ENCODE measurements around the gene TKTL2.
"Not testable (repeated sequence)": the region's sequence is repeated elsewhere in the genome, so short reads cannot be mapped to it uniquely, and the experiment has no call there.

The TKTL2 gene

GRCh38 chr4:163447023-163447422 is 26.5 kb downstream of the TKTL2 start:
- DNase-seq = not testable (repeated sequence)

DNA sequence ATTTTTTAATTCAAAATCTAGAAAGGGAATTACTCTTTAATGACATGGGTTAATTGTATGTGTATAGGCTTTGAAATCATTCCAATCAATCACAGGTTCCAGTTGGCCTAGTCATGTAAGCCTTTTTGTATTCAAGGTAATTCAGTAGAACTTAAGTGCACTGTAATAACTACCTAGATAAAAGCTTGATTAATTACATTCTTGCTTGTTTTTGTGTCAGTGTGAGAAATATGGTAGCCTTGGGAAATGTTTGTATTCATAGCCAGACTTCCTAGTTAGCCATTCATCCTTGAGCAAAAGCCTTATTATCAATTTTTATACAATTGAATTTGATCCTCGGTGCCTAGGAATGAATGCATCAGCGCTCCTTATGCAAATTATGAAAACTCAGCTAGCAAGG is 33.5 kb downstream of the TKTL2 start:
- DNase-seq = no peak

Data from activated CD8-positive, alpha-beta memory T cell treated with anti-CD3 and anti-CD28 coated beads, Interleukin-2, amount 50 U/mL, for 48 hours (primary cell).